ENCODE measurements around the gene FBXO34.

DNA sequence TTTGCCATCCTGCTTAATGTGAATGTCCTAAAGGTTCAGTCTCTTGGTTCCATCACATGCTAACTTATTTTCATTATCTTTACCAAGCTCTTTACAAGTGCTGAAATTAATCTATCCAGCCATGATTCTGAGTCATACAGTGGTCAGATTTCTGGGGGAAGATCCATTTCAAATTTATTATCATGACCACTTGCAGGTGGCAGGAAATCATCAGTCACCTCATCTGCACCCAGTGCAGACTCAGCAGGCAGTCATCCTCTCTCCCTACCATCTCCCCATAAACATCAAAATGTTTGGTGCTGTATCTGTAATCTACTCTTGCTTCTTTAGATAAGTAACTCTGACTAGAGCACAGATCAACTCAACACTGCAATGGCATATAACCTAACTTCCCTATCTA, 116.9 kb downstream of the FBXO34 start:
- TF ChIP-seq CTCF (IDR thresholded peaks at IDR 0.05; ENCODE audit: insufficient read depth, low read length, poor library complexity, severe bottlenecking) (no peak), EZH2phosphoT487 (conservative IDR thresholded peaks at IDR 0.05; ENCODE audit: low read length) (no peak)
